Measurements from ENCODE around the gene SRSF3.

Gene SRSF3

DNA sequence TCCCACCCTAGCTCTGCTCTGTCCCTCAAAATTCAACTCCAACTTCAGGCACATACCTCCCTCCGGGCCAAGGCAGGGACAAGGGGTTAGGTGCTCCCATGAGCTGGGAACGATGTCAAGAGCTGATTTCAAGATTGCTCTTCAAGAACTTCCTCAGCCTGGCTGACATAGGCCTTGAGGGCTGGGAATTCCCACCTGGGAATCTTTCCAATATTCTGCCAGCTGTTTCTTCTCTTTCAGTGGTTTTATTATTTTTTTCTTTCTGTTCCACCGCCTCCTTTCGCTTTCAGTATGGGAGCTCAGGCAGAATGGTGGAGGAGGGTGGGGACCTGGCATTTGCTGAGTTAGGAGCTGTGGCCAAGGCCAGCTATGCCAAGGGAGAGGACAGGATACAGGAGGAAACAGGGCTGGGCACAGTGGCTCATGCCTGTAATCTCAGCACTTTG is 33.7 kb downstream of the SRSF3 start:
- H3K4me1 Mint-ChIP-seq, result peaks cover 34% of the 10 kb centered on the region
- no peaks in the 10 kb centered on the region for H3K9me3 Mint-ChIP-seq
- H3K4me3 Mint-ChIP-seq, result no peak overlapping the region
- H3K27me3 Mint-ChIP-seq, result peaks cover 21% of the 10 kb centered on the region
- CTCF ChIA-PET, result interaction anchor here (1.0 to 1.7 kb wide), 6 partner anchors 9 to 131 kb away, joined by 3 to 7 read pairs (median 4); no protein-coding TSS in a partner anchor
- H3K27ac Mint-ChIP-seq, result no peak overlapping the region
- no peak for DNase-seq
- H3K36me3 Mint-ChIP-seq, result no peaks in the 10 kb centered on the region

DNA sequence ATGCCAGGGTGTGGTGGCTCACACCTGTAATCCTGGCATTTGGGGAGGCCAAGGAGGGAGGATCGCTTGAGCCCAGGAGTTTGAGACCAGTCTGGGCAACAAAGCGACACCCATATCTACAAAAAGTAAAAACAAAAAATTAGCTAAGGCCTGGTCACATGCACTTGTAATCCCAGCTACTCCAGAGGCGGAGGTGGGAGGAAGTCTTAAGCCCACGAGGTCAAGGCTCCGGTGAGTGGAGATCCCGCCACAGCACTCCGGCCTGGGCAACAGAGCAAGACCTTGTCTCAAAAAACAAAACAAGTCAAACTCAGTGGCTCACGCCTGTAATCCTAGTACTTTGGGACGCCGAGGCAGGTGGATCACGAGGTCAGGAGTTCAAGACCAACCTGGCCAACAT is 35.6 kb downstream of the SRSF3 start:
- CTCF ChIA-PET, result interaction anchor here (1.1 to 1.3 kb wide), 2 partner anchors 105 to 129 kb away, joined by 3 to 5 read pairs; no protein-coding TSS in a partner anchor
- Mint-ChIP-seq H3K27me3 (peaks cover 24% of the 10 kb centered on the region), H3K36me3 (no peaks in the 10 kb centered on the region), H3K4me1 (peaks cover 20% of the 10 kb centered on the region), H3K9me3 (no peaks in the 10 kb centered on the region), H3K4me3 (no peak overlapping the region), H3K27ac (no peak overlapping the region)
- DNase-seq, result no peak

- Mint-ChIP-seq H3K4me1 (peaks cover 11% of the 10 kb centered on the region), H3K27me3 (peaks cover 24% of the 10 kb centered on the region), H3K27ac (no peak overlapping the region), H3K9me3 (no peaks in the 10 kb centered on the region), H3K36me3 (no peaks in the 10 kb centered on the region), H3K4me3 (no peak overlapping the region)
- CTCF ChIA-PET, result interaction anchor here (1.0 to 1.3 kb wide), 3 partner anchors 49 to 127 kb away, joined by 3 to 7 read pairs (median 4); no protein-coding TSS in a partner anchor
- DNase-seq, result no peak
Measured at GRCh38 chr6:36631326-36632011, 37.3 kb downstream of the SRSF3 start.

GRCh38 chr6:36633370-36633769 is 39.2 kb downstream of the SRSF3 start:
- H3K36me3 Mint-ChIP-seq, result no peaks in the 10 kb centered on the region
- CTCF ChIA-PET, result no interaction called here
- no peak overlapping the region for H3K27ac Mint-ChIP-seq
- H3K4me3 Mint-ChIP-seq, result no peak overlapping the region
- H3K27me3 Mint-ChIP-seq, result peaks cover 38% of the 10 kb centered on the region
- H3K4me1 Mint-ChIP-seq, result peaks cover 3% of the 10 kb centered on the region
- no peak for DNase-seq
- H3K9me3 Mint-ChIP-seq, result no peaks in the 10 kb centered on the region

- Mint-ChIP-seq H3K36me3 (no peaks in the 10 kb centered on the region), H3K27ac (no peak overlapping the region)
- no peak for DNase-seq
Measured at GRCh38 chr6:36633915-36634314, 39.8 kb downstream of the SRSF3 start.

GRCh38 chr6:36634317-36635108 is 40.4 kb downstream of the SRSF3 start:
- H3K9me3 Mint-ChIP-seq, result no peaks in the 10 kb centered on the region
- peaks cover 42% of the 10 kb centered on the region for H3K27me3 Mint-ChIP-seq
- H3K4me3 Mint-ChIP-seq, result no peak overlapping the region
- H3K36me3 Mint-ChIP-seq, result no peaks in the 10 kb centered on the region
- DNase-seq, result no peak
- no peaks in the 10 kb centered on the region for H3K4me1 Mint-ChIP-seq
- H3K27ac Mint-ChIP-seq, result no peak overlapping the region
- CTCF ChIA-PET, result interaction anchor here (0.6 kb wide), 1 partner anchor 20 kb away, joined by 3 read pairs; no protein-coding TSS in a partner anchor

More at GRCh38 chr6:36633915-36634314, 39.8 kb downstream of the SRSF3 start:
- CTCF ChIA-PET, result interaction anchor here (0.6 kb wide), 1 partner anchor 21 kb away, joined by 3 read pairs; no protein-coding TSS in a partner anchor
- no peaks in the 10 kb centered on the region for H3K9me3 Mint-ChIP-seq
- H3K27me3 Mint-ChIP-seq, result peaks cover 38% of the 10 kb centered on the region
- peaks cover 3% of the 10 kb centered on the region for H3K4me1 Mint-ChIP-seq
- H3K4me3 Mint-ChIP-seq, result no peak overlapping the region

DNA sequence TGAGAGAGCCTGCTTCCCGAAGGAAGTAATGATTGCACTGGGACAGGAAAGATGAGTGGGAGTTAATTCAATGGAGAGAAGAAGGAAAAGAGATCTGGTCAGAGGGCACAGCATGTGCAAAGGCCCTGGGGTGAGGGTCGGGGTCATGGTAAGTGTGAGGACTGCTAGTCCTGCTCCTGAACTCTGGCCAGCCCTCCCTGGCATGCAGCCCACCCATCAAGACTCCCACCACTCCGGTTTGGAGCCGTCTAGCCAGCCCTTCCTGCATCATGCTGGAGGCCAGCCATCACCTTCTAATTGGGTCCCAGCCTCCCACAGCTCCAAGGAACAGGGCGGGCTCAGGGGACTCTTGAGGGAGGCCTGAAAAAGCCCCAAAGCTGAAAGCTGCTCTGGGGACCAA is 42.1 kb downstream of the SRSF3 start:
- Mint-ChIP-seq H3K4me3 (no peak overlapping the region), H3K27me3 (peaks cover 38% of the 10 kb centered on the region), H3K4me1 (no peaks in the 10 kb centered on the region), H3K9me3 (no peaks in the 10 kb centered on the region), H3K27ac (no peak overlapping the region), H3K36me3 (no peaks in the 10 kb centered on the region)
- CTCF ChIA-PET, result interaction anchor here (0.7 kb wide), 1 partner anchor 122 kb away, joined by 3 read pairs; no protein-coding TSS in a partner anchor
- DNase-seq, result no peak

GRCh38 chr6:36636687-36637418 is 42.7 kb downstream of the SRSF3 start:
- no peaks in the 10 kb centered on the region for H3K9me3 Mint-ChIP-seq
- H3K36me3 Mint-ChIP-seq, result no peaks in the 10 kb centered on the region
- CTCF ChIA-PET, result no interaction called here
- H3K4me3 Mint-ChIP-seq, result no peak overlapping the region
- no peak for DNase-seq
- H3K4me1 Mint-ChIP-seq, result no peaks in the 10 kb centered on the region
- no peak overlapping the region for H3K27ac Mint-ChIP-seq
- H3K27me3 Mint-ChIP-seq, result peaks cover 33% of the 10 kb centered on the region

DNA sequence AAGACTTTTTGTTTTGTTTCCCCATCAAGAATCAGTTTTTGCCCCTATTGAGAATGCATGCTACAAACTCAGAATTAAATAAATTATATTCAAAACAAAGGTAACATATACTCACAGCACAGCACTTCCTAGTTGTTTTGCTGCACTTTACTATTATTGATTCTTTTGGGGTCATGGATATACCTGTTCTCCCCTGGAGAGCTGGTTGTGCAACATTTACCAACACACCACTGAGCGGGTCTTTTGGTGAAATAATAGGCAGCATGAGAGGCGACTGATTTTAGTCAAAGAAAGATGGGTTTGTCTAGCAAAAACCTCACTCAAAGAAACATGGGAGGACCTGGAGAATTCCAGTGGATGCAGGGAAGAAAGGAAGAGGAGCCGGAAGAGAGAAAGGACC is 44.4 kb downstream of the SRSF3 start:
- Mint-ChIP-seq H3K36me3 (no peaks in the 10 kb centered on the region), H3K27me3 (peaks cover 36% of the 10 kb centered on the region), H3K4me1 (no peaks in the 10 kb centered on the region), H3K9me3 (no peaks in the 10 kb centered on the region), H3K4me3 (no peak overlapping the region), H3K27ac (no peak overlapping the region)
- DNase-seq, result no peak
- CTCF ChIA-PET, result interaction anchor here (1.2 kb wide), 1 partner anchor 15 kb away, joined by 3 read pairs; no protein-coding TSS in a partner anchor

GRCh38 chr6:36639171-36639808 is 45.1 kb downstream of the SRSF3 start:
- H3K27me3 Mint-ChIP-seq, result peaks cover 40% of the 10 kb centered on the region
- no peak for DNase-seq
- no peaks in the 10 kb centered on the region for H3K4me1 Mint-ChIP-seq
- H3K36me3 Mint-ChIP-seq, result no peaks in the 10 kb centered on the region
- H3K27ac Mint-ChIP-seq, result no peak overlapping the region
- CTCF ChIA-PET, result interaction anchor here (1.2 kb wide), 1 partner anchor 16 kb away, joined by 3 read pairs; no protein-coding TSS in a partner anchor
- H3K9me3 Mint-ChIP-seq, result no peaks in the 10 kb centered on the region
- H3K4me3 Mint-ChIP-seq, result no peak overlapping the region

- Mint-ChIP-seq H3K4me3 (no peak overlapping the region), H3K27ac (no peak overlapping the region), H3K4me1 (no peaks in the 10 kb centered on the region), H3K9me3 (no peaks in the 10 kb centered on the region), H3K36me3 (no peaks in the 10 kb centered on the region), H3K27me3 (peaks cover 50% of the 10 kb centered on the region)
- DNase-seq, result no peak
- CTCF ChIA-PET, result interaction anchor here (1.4 kb wide), 1 partner anchor 210 kb away, joined by 3 read pairs; no protein-coding TSS in a partner anchor
Measured at GRCh38 chr6:36641543-36641942, 47.4 kb downstream of the SRSF3 start.

DNA sequence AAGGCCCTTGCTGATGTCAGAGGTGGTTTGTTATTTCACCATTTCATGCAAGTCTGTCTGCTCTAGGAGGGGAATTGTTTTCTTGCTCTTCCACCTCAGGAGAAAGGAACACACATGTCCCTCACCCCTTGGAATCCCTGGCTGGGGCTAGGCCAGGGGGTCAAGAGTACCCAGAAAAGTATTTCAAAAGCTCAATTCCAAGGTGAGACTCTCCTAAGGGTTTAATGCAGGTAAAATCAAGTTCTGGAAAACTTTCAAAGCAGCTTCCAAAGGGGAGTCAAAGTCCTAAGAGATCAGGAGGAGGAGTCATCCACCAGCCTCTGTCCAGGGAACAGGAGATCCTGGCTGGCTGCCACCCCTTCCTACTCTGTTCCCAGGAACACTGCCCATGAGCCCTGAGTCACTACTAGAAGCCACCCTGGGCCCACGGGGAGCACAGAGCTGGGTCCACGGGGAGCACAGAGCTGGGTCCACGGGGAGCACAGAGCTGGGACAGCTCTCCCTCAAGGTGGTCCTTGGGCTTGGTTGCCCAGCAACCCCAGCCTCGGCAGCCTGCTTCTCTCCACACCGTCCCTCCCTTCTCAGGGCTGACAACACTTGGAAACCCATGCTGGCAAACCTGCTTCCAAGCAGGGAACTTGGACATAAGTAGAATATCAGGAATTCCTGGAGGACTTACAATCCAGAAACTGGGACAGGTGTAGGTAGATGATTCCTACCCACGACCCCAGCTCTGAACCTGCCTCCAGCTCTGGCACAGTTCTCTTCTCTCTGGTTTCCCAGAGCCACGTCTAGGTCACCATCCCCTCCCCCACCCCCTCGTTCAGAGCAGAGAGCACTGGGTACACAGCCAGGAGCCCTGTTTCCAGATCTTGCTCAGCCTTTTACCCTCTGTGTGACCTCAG is 49.0 kb downstream of the SRSF3 start:
- Mint-ChIP-seq H3K27me3 (peaks cover 41% of the 10 kb centered on the region), H3K9me3 (no peaks in the 10 kb centered on the region), H3K4me3 (no peak overlapping the region), H3K27ac (no peak overlapping the region), H3K36me3 (no peaks in the 10 kb centered on the region), H3K4me1 (no peaks in the 10 kb centered on the region)
- CTCF ChIA-PET, result interaction anchor here (1.4 to 1.5 kb wide), 2 partner anchors 116 to 208 kb away, joined by 3 read pairs; no protein-coding TSS in a partner anchor
- no peak for DNase-seq

DNA sequence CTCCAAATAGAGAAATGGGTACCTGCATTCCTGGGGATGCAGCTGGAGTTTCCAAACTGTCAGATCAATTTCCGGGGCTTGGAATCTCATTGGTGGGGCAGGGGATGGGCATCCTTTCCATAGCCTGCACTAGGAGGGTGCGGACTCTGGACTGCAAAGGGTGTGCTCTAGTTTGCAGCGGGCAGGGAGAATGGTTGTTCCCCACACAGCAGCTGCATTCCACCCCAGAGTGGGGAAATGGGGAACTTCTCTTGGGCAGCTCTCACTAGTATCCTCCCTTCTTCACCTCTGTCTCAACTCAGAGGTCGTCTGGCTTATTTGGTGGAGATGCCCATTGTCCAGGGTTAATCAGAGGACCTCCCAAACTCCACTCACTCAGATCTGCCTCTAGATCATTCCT is 49.8 kb downstream of the SRSF3 start:
- H3K4me3 Mint-ChIP-seq, result no peak overlapping the region
- DNase-seq, result no peak
- no peaks in the 10 kb centered on the region for H3K9me3 Mint-ChIP-seq
- no peaks in the 10 kb centered on the region for H3K4me1 Mint-ChIP-seq
- H3K27me3 Mint-ChIP-seq, result peaks cover 46% of the 10 kb centered on the region
- H3K36me3 Mint-ChIP-seq, result no peaks in the 10 kb centered on the region
- CTCF ChIA-PET, result interaction anchor here (1.5 kb wide), 1 partner anchor 115 kb away, joined by 3 read pairs; no protein-coding TSS in a partner anchor
- no peak overlapping the region for H3K27ac Mint-ChIP-seq

All from activated naive CD4-positive, alpha-beta T cell treated with anti-CD3 and anti-CD28 coated beads, Interleukin-2, amount 10 ng/mL, durations not matched to agents 7 days and 5 days (primary cell).